PC-3 (cell line): ENCODE results near the gene TRRAP. TPM values are rescaled to one million over a fixed set of nuclear protein-coding genes. Genes with fewer than 3 reads are reported as not detected.
A peak's percentile ranks its signal among the peaks of the same experiment; 100 is the strongest.

Experiments
- ATAC-seq: fragments of 200-7000 bp; cut with Tn5 transposase; 2 replicates; pipeline ENCODE4 v1.9.1; 2020; ENCODE audit warnings: mild to moderate bottlenecking, moderate library complexity
- BruUV-seq: library from RNA; stranded (reverse); fragments of 400-500 nt; replicated peaks from 2 replicates; lab custom pipeline; 2021; lab: Mats Ljungman, UMichigan
- CTCF ChIA-PET: fragments of 300-600 bp; sonication (Branson Sonifier 250); formaldehyde crosslinking; loops from one replicate; lab custom pipeline; 2022; ENCODE audit warnings: antibody characterized with exemption; lab: Charles Lee
- POLR2A ChIA-PET: fragments of 300-600 bp; sonication (Branson Sonifier 250); formaldehyde crosslinking; loops from one replicate; lab custom pipeline; 2022; ENCODE audit warnings: antibody characterized with exemption; ENCODE audit not compliant: unreplicated experiment; lab: Charles Lee
- DNase-seq: peaks from one replicate; pipeline ENCODE4 v3.0.0-alpha.2; 2015
- H2AFZ ChIP-seq: fragments of 300-600 bp; sonication (generic); 2 replicates; pipeline ENCODE4 v1.6.0; 2016; ENCODE audit warnings: antibody characterized with exemption, low read length
- H3F3A ChIP-seq: fragments of 300-600 bp; sonication (generic); one replicate; pipeline ENCODE4 v1.6.0; 2017; ENCODE audit warnings: antibody characterized with exemption, low read length, control low read depth, mild to moderate bottlenecking; ENCODE audit not compliant: unreplicated experiment
- H3K27ac ChIP-seq: fragments of 300-600 bp; sonication (generic); 2 replicates; pipeline ENCODE4 v1.5.1; 2016; ENCODE audit warnings: mild to moderate bottlenecking, low read length
- H3K27me3 ChIP-seq: fragments of 300-600 bp; sonication (generic); 2 replicates; pipeline ENCODE4 v1.6.1; 2016; ENCODE audit warnings: low read length, mixed read lengths
- H3K36me3 ChIP-seq: fragments of 300-600 bp; sonication (generic); 2 replicates; pipeline ENCODE4 v1.6.1; 2016; ENCODE audit warnings: low read depth, mixed run types, low read length, mixed read lengths
- H3K4me1 ChIP-seq: fragments of 300-600 bp; sonication (generic); 2 replicates; pipeline ENCODE4 v1.5.1; 2016; ENCODE audit warnings: low read length; ENCODE audit not compliant: insufficient read depth
- H3K4me2 ChIP-seq: fragments of 300-600 bp; sonication (generic); 2 replicates; pipeline ENCODE4 v1.6.0; 2016; ENCODE audit warnings: low read length
- H3K4me3 ChIP-seq: fragments of 300-600 bp; sonication (generic); 2 replicates; pipeline ENCODE4 v1.5.1; 2016; ENCODE audit warnings: mild to moderate bottlenecking, low read length, mixed read lengths
- H3K79me2 ChIP-seq: fragments of 300-600 bp; sonication (generic); 2 replicates; pipeline ENCODE4 v1.6.1; 2017; ENCODE audit warnings: low read length, mixed read lengths
- H3K9ac ChIP-seq: fragments of 300-600 bp; sonication (generic); 2 replicates; pipeline ENCODE4 v1.6.0; 2016; ENCODE audit warnings: mild to moderate bottlenecking, low read length
- H3K9me2 ChIP-seq: fragments of 300-600 bp; sonication (generic); replicated peaks from 2 replicates; pipeline ENCODE4 v1.6.1; 2016; ENCODE audit warnings: mixed run types, low read length, mixed read lengths
- H3K9me3 ChIP-seq: fragments of 300-600 bp; sonication (generic); 2 replicates; pipeline ENCODE4 v1.6.1; 2016; ENCODE audit warnings: low read length, mixed read lengths
- H4K20me1 ChIP-seq: fragments of 300-600 bp; sonication (generic); 2 replicates; pipeline ENCODE4 v1.6.1; 2016; ENCODE audit warnings: low read length, mixed read lengths
- CTCF ChIP-seq: fragments of 300-600 bp; sonication (generic); conservative IDR thresholded peaks from 2 replicates; pipeline ENCODE4 v1.5.1; 2017; ENCODE audit warnings: antibody characterized with exemption, low read depth, mild to moderate bottlenecking, low read length
- EZH2 ChIP-seq: fragments of 300-600 bp; sonication (generic); IDR thresholded peaks from one replicate; pipeline ENCODE4 v1.6.1; 2017; ENCODE audit warnings: antibody characterized with exemption, mild to moderate bottlenecking, low read length; ENCODE audit not compliant: unreplicated experiment
- EZH2phosphoT487 ChIP-seq: fragments of 300-600 bp; sonication (generic); IDR thresholded peaks from 2 replicates; pipeline ENCODE4 v1.6.1; 2018; ENCODE audit warnings: mild to moderate bottlenecking, antibody characterized with exemption, low read length, borderline replicate concordance
- intact Hi-C: fragments of 100-400 bp; cut with micrococcal nuclease; formaldehyde crosslinking; loops from 2 replicates; pipeline ENCODE4 v1.9.0; 2023
- total RNA-seq: library from RNA; depleted of rRNA; stranded (reverse); fragments of >200 nt; gene quantifications from 2 replicates; pipeline ENCODE4 v1.2.3, GENCODE V29; 2014

Gene TRRAP
- total RNA-seq, 1 experiment from 2014 or later = 17.7 TPM

- H2AFZ ChIP-seq = no peak overlapping the region
- no peaks in the 10 kb centered on the region for H3K9me3 ChIP-seq
- H4K20me1 ChIP-seq = no peaks in the 10 kb centered on the region
- peaks cover 48% of the 10 kb centered on the region for H3K36me3 ChIP-seq
- no peak overlapping the region for H3K27ac ChIP-seq
- CTCF ChIA-PET = no interaction called here
- ATAC-seq = no peak
- DNase-seq = no peak
- no peak overlapping the region for H3K9ac ChIP-seq
- H3F3A ChIP-seq = no peaks in the 10 kb centered on the region
- no peak overlapping the region for H3K4me3 ChIP-seq
- intact Hi-C loops = no loop called here
- no peak overlapping the region for H3K4me2 ChIP-seq
- POLR2A ChIA-PET = no interaction called here
- H3K79me2 ChIP-seq = no peaks in the 10 kb centered on the region
- H3K27me3 ChIP-seq = no peaks in the 10 kb centered on the region
- H3K9me2 ChIP-seq = no peaks in the 10 kb centered on the region
- no peaks in the 10 kb centered on the region for H3K4me1 ChIP-seq
- TSS peak; percentile 9 for BruUV-seq
- TF ChIP-seq CTCF (no peak), EZH2 (no peak), EZH2phosphoT487 (no peak)
These were observed 55.9 kb downstream of the TRRAP start for GRCh38 chr7:98934267-98934666.

- no peak overlapping the region for H2AFZ ChIP-seq
- H3K36me3 ChIP-seq = peaks cover 50% of the 10 kb centered on the region
- no peaks in the 10 kb centered on the region for H4K20me1 ChIP-seq
- no peak overlapping the region for H3K27ac ChIP-seq
- H3K4me2 ChIP-seq = no peak overlapping the region
- no peaks in the 10 kb centered on the region for H3K9me3 ChIP-seq
- intact Hi-C loops = no loop called here
- POLR2A ChIA-PET = no interaction called here
- no TSS peak for BruUV-seq
- H3K27me3 ChIP-seq = no peaks in the 10 kb centered on the region
- H3F3A ChIP-seq = no peaks in the 10 kb centered on the region
- DNase-seq (no peak), ATAC-seq (no peak)
- no peaks in the 10 kb centered on the region for H3K9me2 ChIP-seq
- no peak for TF ChIP-seq CTCF
- no peak for TF ChIP-seq EZH2
- no peak for TF ChIP-seq EZH2phosphoT487
- H3K79me2 ChIP-seq = no peaks in the 10 kb centered on the region
- H3K9ac ChIP-seq = no peak overlapping the region
- CTCF ChIA-PET = no interaction called here
- no peak overlapping the region for H3K4me3 ChIP-seq
- no peaks in the 10 kb centered on the region for H3K4me1 ChIP-seq
These were observed 57.5 kb downstream of the TRRAP start for GRCh38 chr7:98935811-98936210.

DNA sequence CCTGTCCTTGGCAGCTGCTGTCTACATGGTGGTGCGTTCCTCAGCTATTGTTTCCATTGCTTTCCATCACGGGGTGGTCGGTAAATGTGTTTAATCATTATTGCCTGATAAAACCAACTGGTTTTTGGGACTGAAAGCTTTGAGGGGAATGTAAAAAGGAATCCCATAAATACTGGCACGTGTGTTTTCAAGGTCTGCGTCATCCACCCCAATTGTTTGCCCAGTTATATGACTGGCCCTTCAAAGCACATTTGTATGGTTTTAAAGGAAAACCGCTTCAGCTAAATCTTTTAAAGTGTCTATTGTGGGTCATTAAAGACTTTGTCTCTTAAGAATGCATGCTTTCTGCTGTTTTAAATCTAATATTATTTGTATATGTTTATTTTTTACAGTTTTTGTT lies 65.0 kb downstream of the TRRAP start:
- intact Hi-C loops = no loop called here
- CTCF ChIA-PET = interaction anchor here (0.5 kb wide), 1 partner anchor 53 kb away, joined by 8 read pairs; no protein-coding TSS in a partner anchor

More for the DNA sequence above, 65.0 kb downstream of the TRRAP start:
- no peaks in the 10 kb centered on the region for H4K20me1 ChIP-seq
- H3K4me1 ChIP-seq = no peaks in the 10 kb centered on the region
- peaks cover 45% of the 10 kb centered on the region for H3K36me3 ChIP-seq
- TF ChIP-seq EZH2phosphoT487 (no peak), CTCF (no peak), EZH2 (no peak)
- no peak overlapping the region for H3K9ac ChIP-seq
- no peak overlapping the region for H2AFZ ChIP-seq
- no peaks in the 10 kb centered on the region for H3F3A ChIP-seq
- no peak overlapping the region for H3K27ac ChIP-seq
- no peaks in the 10 kb centered on the region for H3K79me2 ChIP-seq
- H3K27me3 ChIP-seq = no peaks in the 10 kb centered on the region
- BruUV-seq = no TSS peak
- no peak for ATAC-seq
- H3K9me2 ChIP-seq = no peaks in the 10 kb centered on the region
- DNase-seq = no peak
- H3K9me3 ChIP-seq = no peaks in the 10 kb centered on the region
- H3K4me3 ChIP-seq = no peak overlapping the region
- POLR2A ChIA-PET = no interaction called here
- no peak overlapping the region for H3K4me2 ChIP-seq
